GM21367 (cell line): ENCODE measurements around the gene PRPF6.

Experiments used
- ATAC-seq: cut with Tn5 transposase; IDR thresholded peaks from one replicate; pipeline ENCODE4 v1.9.1; 2021; ENCODE audit not compliant: unreplicated experiment

The PRPF6 gene

DNA sequence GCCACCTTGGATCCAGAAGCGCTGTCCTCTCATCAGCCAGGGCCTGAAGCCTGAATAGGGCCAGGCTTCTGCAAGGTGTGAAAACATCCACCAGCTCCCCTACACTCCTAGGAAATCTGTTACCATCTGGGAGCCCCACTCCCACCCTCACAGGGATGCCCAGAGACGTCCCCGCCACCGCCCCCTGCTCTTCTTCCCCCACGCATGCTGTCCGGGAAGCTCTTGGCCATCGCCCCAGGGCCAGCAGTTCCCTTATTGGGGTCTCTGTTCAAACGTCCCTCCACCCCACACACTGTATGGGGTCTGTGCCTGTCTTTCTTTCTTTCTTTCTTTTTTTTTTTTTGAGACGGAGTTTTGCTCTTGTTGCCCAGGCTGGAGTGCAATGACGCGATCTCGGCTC is 94.6 kb downstream of the PRPF6 start:
- ATAC-seq: no peak

GRCh38 chr20:64076061-64076997 is 95.4 kb downstream of the PRPF6 start:
- ATAC-seq: no peak

GRCh38 chr20:64077094-64077493 is 96.2 kb downstream of the PRPF6 start:
- ATAC-seq: no peak

GRCh38 chr20:64077541-64077875 is 96.6 kb downstream of the PRPF6 start:
- no peak for ATAC-seq

- no peak for ATAC-seq
These were observed 97.1 kb downstream of the PRPF6 start for GRCh38 chr20:64077876-64078551.

DNA sequence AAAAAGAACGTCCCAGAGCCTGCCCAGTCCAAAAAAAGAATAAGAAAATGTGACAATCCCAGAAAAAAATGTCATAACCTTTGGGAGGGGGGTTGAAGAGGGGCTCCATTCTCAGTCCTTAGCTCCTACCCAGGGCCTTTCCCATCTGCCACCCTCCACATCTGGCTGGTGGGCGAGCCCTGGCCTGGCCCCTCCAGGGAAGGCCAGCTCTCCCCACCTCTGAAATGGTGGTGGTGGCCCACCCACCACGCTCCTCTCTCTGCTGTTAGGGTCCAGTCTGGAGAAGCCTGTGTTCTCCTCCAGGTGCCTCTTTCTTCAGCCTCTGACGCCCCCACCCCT is 98.0 kb downstream of the PRPF6 start:
- ATAC-seq: no peak

- no peak for ATAC-seq
These were observed 98.5 kb downstream of the PRPF6 start, which contains the start of gene RGS19 for GRCh38 chr20:64079273-64080012. TSS of gene RGS19 (minus strand) at chr20:64079518. CDS start at chr20:64076886, 2,632 bp downstream.

- ATAC-seq: no peak
These were observed 99.3 kb downstream of the PRPF6 start, which contains the start of gene OPRL1 for GRCh38 chr20:64080013-64080812. TSS of gene OPRL1 (plus strand) at chr20:64080082. CDS start at chr20:64092721, 12,639 bp downstream.

DNA sequence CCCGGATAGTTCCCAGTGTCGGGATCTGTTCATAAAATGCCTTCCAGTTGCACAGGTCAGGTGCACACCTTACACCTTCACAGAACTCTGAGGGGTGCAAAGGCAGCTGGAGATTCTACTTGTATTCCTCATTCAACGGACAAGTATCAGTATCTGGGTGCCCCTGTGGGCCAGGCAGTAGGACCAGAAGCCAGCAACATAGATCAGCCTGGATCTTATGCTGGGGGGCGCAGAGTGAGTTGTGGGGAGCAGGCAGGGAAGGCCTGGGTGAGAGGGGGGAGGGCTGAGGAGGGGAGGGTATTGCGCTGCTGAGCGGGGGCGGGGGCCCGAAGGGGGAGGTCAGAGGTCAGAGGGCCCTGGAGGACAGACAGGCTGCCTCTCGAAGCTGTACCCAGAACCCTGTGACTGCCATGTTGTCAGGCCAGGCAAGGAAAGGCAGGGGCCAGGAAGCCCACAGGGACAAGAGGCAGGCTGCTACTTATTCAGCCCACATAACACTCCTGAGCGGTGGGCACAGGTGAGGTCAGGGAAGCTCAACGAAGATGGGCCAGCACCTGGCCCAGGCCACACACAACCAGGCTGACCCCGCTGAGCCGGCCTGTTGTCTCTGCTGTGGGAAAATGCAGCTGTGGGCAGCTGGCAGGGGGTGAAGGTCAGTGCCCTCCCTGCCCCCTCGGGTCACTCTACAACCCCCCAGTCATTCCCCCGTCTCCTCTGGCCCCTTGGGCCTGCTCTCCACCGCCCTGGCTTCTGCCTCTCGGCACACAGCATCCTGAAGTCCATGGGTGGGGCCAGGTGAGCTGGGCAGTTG is 100.1 kb downstream of the PRPF6 start:
- ATAC-seq: no peak

- no peak for ATAC-seq
These were observed 100.7 kb downstream of the PRPF6 start for GRCh38 chr20:64081624-64081964.

DNA sequence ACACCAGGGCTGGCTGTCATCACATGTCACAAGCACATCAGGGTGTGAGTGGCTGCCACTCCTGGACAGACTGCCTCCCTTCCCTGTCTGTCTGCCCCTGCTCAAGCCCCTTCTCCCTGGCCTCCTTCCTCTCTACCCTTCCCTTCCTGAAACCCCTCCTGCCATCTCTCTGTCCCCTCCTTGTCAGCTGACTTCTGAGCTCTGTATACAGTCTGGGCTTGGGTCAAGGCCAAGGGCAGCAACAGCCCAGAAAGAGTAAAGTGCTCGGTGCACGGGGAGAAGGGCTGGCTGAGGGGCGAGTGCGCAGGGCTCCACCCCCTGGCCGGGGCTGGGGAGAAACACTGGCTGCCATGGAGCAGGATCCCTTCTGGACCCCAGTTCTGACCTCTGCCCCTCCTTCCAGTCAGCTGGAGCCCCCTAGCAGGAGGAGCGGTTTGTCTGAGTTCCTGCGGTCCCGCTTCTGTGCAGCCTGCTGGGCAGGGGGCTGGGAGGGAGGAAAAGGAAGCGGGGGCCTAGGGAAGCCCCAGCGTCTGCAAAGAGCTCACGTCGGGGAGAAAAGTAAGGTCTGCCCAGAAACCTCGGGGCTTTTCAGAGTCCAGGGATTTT is 101.3 kb downstream of the PRPF6 start:
- ATAC-seq: no peak
